ENCODE data around the gene MYO18A.

The MYO18A gene

DNA sequence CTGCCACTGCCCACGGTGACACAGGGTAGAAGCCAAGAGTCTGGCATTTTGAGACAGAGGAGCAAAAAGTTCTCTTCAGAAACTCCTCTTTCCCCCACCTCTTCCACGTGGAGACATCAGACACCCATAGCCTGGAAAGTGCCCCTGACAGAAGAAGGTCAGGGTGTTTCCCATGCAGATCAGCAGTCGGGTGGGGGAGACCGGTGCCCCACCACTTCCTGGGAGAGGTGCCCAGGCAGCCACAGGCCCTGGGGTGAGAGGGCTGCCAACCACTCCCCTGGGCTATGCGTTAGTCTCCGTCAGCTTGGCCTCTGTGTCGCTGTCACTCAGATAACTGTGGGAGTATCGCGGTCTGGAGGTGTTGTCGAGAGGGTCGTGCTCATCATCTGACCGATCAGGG, 105.7 kb downstream of the MYO18A start:
- no peaks in the 10 kb centered on the region for H3K36me3 ChIP-seq (replicated peaks; ENCODE audit: insufficient read depth, low read length)
- H3K79me2 ChIP-seq (ENCODE audit: low read length): no peaks in the 10 kb centered on the region
- no peaks in the 10 kb centered on the region for H3K27me3 ChIP-seq (replicated peaks; ENCODE audit: insufficient read depth, low read length)
- H3K9ac ChIP-seq (ENCODE audit: low read length): no peak overlapping the region
- no peaks in the 10 kb centered on the region for H4K20me1 ChIP-seq (ENCODE audit: insufficient read depth, low read length)
- no peaks in the 10 kb centered on the region for H3K9me2 ChIP-seq (replicated peaks; ENCODE audit: insufficient read depth, low read length)
- no peak overlapping the region for H3K27ac ChIP-seq (ENCODE audit: low read length)
- H3K9me3 ChIP-seq (replicated peaks; ENCODE audit: insufficient read depth, low read length): no peaks in the 10 kb centered on the region
- DNase-seq: no peak
- no peak overlapping the region for H2AFZ ChIP-seq (ENCODE audit: low read length)
- H3F3A ChIP-seq (ENCODE audit: insufficient read depth, low read length): no peaks in the 10 kb centered on the region
- no peaks in the 10 kb centered on the region for H3K4me1 ChIP-seq (ENCODE audit: low read length)
- no peak overlapping the region for H3K4me3 ChIP-seq (ENCODE audit: low read length)
- TF ChIP-seq EZH2phosphoT487 (IDR thresholded peaks at IDR 0.05; ENCODE audit: low read length) (no peak), EZH2 (optimal IDR thresholded peaks at IDR 0.05; ENCODE audit: low read depth, low read length) (no peak)
- TF ChIP-seq, protein P1, sequence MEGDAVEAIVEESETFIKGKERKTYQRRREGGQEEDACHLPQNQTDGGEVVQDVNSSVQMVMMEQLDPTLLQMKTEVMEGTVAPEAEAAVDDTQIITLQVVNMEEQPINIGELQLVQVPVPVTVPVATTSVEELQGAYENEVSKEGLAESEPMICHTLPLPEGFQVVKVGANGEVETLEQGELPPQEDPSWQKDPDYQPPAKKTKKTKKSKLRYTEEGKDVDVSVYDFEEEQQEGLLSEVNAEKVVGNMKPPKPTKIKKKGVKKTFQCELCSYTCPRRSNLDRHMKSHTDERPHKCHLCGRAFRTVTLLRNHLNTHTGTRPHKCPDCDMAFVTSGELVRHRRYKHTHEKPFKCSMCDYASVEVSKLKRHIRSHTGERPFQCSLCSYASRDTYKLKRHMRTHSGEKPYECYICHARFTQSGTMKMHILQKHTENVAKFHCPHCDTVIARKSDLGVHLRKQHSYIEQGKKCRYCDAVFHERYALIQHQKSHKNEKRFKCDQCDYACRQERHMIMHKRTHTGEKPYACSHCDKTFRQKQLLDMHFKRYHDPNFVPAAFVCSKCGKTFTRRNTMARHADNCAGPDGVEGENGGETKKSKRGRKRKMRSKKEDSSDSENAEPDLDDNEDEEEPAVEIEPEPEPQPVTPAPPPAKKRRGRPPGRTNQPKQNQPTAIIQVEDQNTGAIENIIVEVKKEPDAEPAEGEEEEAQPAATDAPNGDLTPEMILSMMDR (IDR thresholded peaks at IDR 0.05; ENCODE audit: low read length): no peak
- no peak overlapping the region for H3K4me2 ChIP-seq (ENCODE audit: low read depth, low read length)

DNA sequence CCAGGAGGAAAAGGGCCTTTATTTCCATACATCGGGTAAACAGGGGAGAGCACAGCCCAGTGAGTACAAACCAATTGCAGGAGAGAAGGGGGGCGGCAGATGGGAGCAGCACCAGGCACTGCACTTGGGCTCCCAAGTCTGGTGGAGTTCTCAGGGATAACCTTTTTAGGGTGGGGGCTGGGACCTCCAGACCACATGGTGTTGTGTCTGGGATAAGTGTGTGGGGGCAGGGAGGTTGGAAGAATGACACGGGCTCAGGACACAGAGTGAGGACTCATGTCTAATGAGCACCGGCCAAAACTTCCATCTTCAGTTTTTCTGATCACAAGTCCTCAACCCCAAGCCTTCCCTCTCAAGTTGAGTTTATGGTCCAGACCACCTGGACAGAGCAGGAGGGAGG, 106.7 kb downstream of the MYO18A start:
- Histone ChIP-seq H3K9me3 (replicated peaks; ENCODE audit: insufficient read depth, low read length) (no peaks in the 10 kb centered on the region), H4K20me1 (ENCODE audit: insufficient read depth, low read length) (no peaks in the 10 kb centered on the region), H3K9me2 (replicated peaks; ENCODE audit: insufficient read depth, low read length) (no peaks in the 10 kb centered on the region), H2AFZ (ENCODE audit: low read length) (no peak overlapping the region), H3K9ac (ENCODE audit: low read length) (no peak overlapping the region), H3K4me1 (ENCODE audit: low read length) (no peaks in the 10 kb centered on the region), H3K27ac (ENCODE audit: low read length) (no peak overlapping the region), H3K79me2 (ENCODE audit: low read length) (no peaks in the 10 kb centered on the region), H3K4me3 (ENCODE audit: low read length) (no peak overlapping the region), H3F3A (ENCODE audit: insufficient read depth, low read length) (no peaks in the 10 kb centered on the region), H3K27me3 (replicated peaks; ENCODE audit: insufficient read depth, low read length) (no peaks in the 10 kb centered on the region), H3K36me3 (replicated peaks; ENCODE audit: insufficient read depth, low read length) (no peaks in the 10 kb centered on the region), H3K4me2 (ENCODE audit: low read depth, low read length) (no peak overlapping the region)
- TF ChIP-seq EZH2 (optimal IDR thresholded peaks at IDR 0.05; ENCODE audit: low read depth, low read length) (no peak), EZH2phosphoT487 (IDR thresholded peaks at IDR 0.05; ENCODE audit: low read length) (no peak)
- TF ChIP-seq, protein P1 (IDR thresholded peaks at IDR 0.05; ENCODE audit: low read length): no peak
- DNase-seq: no peak

DNA sequence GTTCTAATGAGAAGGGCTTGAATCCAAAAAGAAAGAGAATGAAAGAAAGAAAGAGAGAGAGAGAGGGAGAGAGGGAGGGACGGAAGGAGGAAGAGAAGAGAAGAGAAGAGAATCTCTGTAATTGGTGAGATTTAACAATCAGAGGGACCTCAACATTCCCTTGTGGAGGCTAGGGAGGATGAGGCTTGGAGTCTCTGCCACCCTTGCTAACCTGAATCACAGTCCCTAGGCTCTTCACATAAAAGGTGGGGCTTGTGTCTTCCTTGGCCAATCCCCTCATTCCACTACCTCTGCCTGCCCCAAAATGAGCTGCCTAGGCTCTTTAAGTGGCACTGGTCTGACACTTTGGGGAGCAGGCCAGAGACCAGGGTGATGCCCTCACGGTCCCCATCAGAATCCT, 107.2 kb downstream of the MYO18A start:
- TF ChIP-seq EZH2phosphoT487 (IDR thresholded peaks at IDR 0.05; ENCODE audit: low read length) (no peak), EZH2 (optimal IDR thresholded peaks at IDR 0.05; ENCODE audit: low read depth, low read length) (no peak)
- TF ChIP-seq, protein P1 (IDR thresholded peaks at IDR 0.05; ENCODE audit: low read length): no peak
- H3K79me2 ChIP-seq (ENCODE audit: low read length): no peaks in the 10 kb centered on the region
- no peak overlapping the region for H2AFZ ChIP-seq (ENCODE audit: low read length)
- DNase-seq: no peak
- H4K20me1 ChIP-seq (ENCODE audit: insufficient read depth, low read length): no peaks in the 10 kb centered on the region
- no peak overlapping the region for H3K4me3 ChIP-seq (ENCODE audit: low read length)
- no peaks in the 10 kb centered on the region for H3F3A ChIP-seq (ENCODE audit: insufficient read depth, low read length)
- H3K9me2 ChIP-seq (replicated peaks; ENCODE audit: insufficient read depth, low read length): no peaks in the 10 kb centered on the region
- H3K4me2 ChIP-seq (ENCODE audit: low read depth, low read length): no peak overlapping the region
- no peak overlapping the region for H3K27ac ChIP-seq (ENCODE audit: low read length)
- no peaks in the 10 kb centered on the region for H3K27me3 ChIP-seq (replicated peaks; ENCODE audit: insufficient read depth, low read length)
- H3K4me1 ChIP-seq (ENCODE audit: low read length): no peaks in the 10 kb centered on the region
- H3K9ac ChIP-seq (ENCODE audit: low read length): no peak overlapping the region
- H3K9me3 ChIP-seq (replicated peaks; ENCODE audit: insufficient read depth, low read length): no peaks in the 10 kb centered on the region
- no peaks in the 10 kb centered on the region for H3K36me3 ChIP-seq (replicated peaks; ENCODE audit: insufficient read depth, low read length)
